22Rv1 (cell line): ENCODE measurements around the gene FAU.
A peak's percentile ranks its signal among the peaks of the same experiment; 100 is the strongest.

Source experiments
- H3K27ac ChIP-seq: fragments of 450-650 bp; 2 replicates; pipeline ENCODE4 v1.5.1; 2017
- ZFX ChIP-seq: fragments of 450-650 bp; IDR thresholded peaks from 2 replicates; pipeline ENCODE4 v1.6.1; 2017; ENCODE audit warnings: antibody characterized with exemption, borderline replicate concordance
- TF ChIP-seq, protein P1 (sequence below): fragments of 450-650 bp; IDR thresholded peaks from 2 replicates; pipeline ENCODE4 v1.5.1; 2017; ENCODE audit warnings: mild to moderate bottlenecking

FAU gene

GRCh38 chr11:65095974-65096806, 25.7 kb downstream of the FAU start, which contains the start of gene VPS51:
TSS of gene VPS51 (plus strand) at chr11:65096214. CDS start at chr11:65096251, 37 bp downstream.
- no peak for TF ChIP-seq ZFX

DNA sequence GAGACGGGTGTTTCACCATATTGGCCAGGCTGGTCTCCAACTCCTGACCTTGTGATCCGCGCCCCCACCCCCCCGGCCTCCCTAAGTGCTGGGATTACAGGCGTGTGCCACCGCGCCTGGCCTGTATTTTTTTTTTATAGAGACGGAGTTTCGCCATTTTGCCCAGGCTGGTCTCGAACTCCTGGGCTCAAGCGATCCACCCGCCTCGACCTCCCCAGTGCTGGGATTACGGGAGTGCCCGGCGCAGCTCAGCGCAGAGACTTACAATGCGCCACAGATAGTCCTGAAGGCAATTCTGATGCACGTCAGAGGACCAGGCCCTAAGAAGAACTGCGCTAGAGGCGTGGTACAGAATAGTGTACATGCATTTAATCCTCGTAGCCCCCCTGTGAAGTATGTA, 26.5 kb downstream of the FAU start:
- H3K27ac ChIP-seq, result peak overlapping the region; percentile 87
- TF ChIP-seq, protein P1, sequence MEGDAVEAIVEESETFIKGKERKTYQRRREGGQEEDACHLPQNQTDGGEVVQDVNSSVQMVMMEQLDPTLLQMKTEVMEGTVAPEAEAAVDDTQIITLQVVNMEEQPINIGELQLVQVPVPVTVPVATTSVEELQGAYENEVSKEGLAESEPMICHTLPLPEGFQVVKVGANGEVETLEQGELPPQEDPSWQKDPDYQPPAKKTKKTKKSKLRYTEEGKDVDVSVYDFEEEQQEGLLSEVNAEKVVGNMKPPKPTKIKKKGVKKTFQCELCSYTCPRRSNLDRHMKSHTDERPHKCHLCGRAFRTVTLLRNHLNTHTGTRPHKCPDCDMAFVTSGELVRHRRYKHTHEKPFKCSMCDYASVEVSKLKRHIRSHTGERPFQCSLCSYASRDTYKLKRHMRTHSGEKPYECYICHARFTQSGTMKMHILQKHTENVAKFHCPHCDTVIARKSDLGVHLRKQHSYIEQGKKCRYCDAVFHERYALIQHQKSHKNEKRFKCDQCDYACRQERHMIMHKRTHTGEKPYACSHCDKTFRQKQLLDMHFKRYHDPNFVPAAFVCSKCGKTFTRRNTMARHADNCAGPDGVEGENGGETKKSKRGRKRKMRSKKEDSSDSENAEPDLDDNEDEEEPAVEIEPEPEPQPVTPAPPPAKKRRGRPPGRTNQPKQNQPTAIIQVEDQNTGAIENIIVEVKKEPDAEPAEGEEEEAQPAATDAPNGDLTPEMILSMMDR, result no peak
- TF ChIP-seq ZFX, result no peak

More at GRCh38 chr11:65095974-65096806, 25.7 kb downstream of the FAU start, which contains the start of gene VPS51:
- H3K27ac ChIP-seq, result peak within 1 kb of the TSS; percentile 87

- no peak for TF ChIP-seq ZFX
- TF ChIP-seq, protein P1, result no peak
- H3K27ac ChIP-seq, result no peak overlapping the region
Measured at GRCh38 chr11:65090628-65091027, 31.3 kb downstream of the FAU start.

DNA sequence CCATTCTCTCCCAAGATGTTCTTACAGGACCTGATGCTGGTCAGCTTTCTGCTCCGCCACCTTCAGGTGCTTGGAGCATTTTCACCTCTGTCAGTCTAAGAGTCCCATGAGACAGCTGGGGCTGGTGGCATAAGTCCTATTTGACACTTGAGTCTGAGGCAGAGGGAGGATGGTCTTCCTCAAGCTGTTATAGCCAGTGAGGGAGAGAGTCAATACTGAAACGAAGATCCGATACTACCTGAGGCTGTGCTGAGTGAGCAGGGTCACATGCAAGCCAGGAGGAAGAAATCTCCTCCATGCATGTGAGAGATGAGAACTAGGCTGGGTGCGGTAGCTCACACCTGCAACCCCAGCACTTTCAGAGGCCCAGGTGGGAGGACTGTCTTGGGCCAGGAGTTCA, 32.3 kb downstream of the FAU start:
- TF ChIP-seq, protein P1, result no peak
- TF ChIP-seq ZFX, result no peak
- H3K27ac ChIP-seq, result no peak overlapping the region

DNA sequence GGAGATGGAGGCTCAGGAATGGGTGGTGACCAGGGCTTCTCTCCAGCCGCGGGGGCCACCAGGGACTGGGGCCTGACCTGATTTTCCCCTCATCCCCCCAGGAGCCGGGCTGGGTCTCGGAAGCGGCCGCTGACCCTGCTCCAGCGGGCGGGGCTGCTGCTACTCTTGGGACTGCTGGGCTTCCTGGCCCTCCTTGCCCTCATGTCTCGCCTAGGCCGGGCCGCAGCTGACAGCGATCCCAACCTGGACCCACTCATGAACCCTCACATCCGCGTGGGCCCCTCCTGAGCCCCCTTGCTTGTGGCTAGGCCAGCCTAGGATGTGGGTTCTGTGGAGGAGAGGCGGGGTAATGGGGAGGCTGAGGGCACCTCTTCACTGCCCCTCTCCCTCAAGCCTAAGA, 34.1 kb downstream of the FAU start:
- no peak for TF ChIP-seq ZFX
- TF ChIP-seq, protein P1, result no peak
- H3K27ac ChIP-seq, result no peak overlapping the region

DNA sequence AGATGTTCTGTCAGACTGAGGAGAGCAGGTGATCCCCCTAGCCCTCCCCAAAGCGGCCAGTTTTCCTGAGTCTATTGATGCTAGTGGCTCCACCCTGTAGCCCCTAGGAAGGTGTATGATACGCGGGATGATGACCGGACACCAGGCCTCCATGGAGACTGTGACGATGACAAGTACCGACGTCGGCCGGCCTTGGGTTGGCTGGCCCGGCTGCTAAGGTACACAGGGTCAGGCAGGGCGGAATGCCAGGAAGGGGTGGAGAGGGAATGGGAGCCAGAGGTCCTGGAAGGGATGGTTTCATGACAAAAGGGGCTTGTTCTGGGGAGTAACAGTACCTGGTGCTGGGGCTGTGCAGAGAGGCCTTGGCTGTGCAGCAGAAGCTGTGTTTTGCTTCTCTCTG, 34.7 kb downstream of the FAU start:
- no peak overlapping the region for H3K27ac ChIP-seq
- TF ChIP-seq, protein P1, result no peak
- TF ChIP-seq ZFX, result no peak

DNA sequence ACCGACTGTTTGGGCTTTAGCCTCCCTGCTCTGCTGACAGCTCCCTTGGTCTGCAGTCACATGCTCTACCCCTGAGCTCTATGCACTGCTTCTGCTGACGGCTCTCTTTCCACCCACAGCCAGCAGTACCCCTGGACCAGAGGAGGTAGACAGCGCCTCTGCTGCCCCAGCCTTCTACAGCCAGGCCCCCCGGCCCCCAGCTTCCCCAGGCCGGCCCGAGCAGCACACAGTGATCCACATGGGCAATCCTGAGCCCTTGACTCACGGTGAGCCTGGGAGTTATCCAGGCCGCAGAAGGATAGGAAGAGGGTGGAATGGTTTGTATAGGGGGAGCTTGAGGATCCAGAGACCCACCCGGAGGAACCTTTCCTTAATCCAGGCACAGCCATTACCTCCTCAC, 35.1 kb downstream of the FAU start:
- TF ChIP-seq, protein P1, result no peak
- TF ChIP-seq ZFX, result no peak
- H3K27ac ChIP-seq, result no peak overlapping the region
